ENCODE measurements around the gene PLXNA4.

DNA sequence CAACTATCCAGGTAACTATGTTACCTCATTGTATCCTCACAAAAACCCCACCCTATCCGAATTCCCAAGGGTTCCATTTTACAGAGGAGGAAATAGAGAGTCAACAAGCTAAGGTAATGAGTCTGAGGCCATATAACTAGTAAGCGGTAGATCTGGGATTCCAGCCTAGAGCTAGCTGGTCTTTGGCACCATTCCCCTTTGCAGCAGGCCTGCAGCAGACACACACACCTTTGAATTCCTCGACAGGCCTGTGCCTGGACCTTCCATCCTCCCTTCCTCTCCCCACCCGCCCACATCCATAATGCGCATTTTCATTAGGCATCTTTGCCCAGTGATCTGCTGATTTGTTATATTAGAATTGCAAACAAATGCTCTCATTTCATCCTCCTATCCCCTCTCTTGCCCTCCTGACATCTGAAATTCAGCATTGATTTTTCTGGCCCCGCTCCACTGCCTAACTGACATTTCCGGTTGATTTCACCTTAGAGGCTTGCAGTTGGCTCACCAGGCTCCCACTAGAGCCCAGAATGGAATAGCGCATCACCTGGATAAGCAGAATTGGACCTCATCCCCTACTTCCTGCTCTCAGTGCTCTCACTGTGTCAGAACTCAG is 129.5 kb downstream of the PLXNA4 start:
- TF ChIP-seq GATA2 (IDR thresholded peaks at IDR 0.05; ENCODE audit: low read depth, low read length) (no peak), GATA3 (IDR thresholded peaks at IDR 0.05; ENCODE audit: low read depth, low read length) (no peak)

Data from SH-SY5Y (cell line).